K562 (cell line): ENCODE measurements around the gene TLN1.

Experiments
- RNF219 ChIP-seq: fragments of 250-450 bp; sonication (Bioruptor Pico); IDR thresholded peaks from 2 replicates; pipeline ENCODE4 v1.5.0; 2022; ENCODE audit warnings: mild to moderate bottlenecking
- SMARCC2 ChIP-seq: fragments of 450-650 bp; IDR thresholded peaks from 2 replicates; pipeline ENCODE4 v1.6.1; 2017; ENCODE audit warnings: antibody characterized with exemption, moderate library complexity, mild to moderate bottlenecking, low read depth
- SMC3 ChIP-seq: conservative IDR thresholded peaks from 2 replicates; pipeline ENCODE4 v1.6.1; 2011; ENCODE audit warnings: low read depth, low read length, improper control_type of control experiment; ENCODE audit not compliant: insufficient read depth

DNA sequence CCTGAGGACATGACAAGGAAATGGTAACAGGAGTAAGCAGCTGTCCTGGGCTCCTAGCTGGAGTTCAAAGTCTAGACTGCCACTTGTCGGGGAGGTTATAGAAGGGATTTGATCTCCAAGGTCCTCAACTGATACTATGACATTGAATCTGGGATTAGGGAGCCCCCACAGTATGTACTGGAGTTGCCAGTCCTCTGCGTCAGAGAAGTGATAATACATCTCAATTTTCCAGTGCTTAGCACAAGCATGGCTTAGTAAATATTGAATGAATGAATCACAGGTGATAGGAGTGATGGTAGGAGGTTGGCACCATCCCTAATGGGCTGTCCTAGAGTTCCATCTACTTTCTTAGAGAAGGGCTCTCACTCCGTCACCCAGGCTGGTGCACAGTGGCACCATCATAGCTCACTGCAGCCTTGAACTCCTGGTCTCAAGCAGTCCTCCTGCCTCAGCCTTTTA lies 36.0 kb downstream of the TLN1 start:
- no peak for TF ChIP-seq SMC3
- TF ChIP-seq RNF219 (CRISPR knock-in tag), result no peak
- TF ChIP-seq SMARCC2, result no peak
